K562 (cell line): ENCODE results near the gene LATS1. TPM values are rescaled to one million over a fixed set of nuclear protein-coding genes. Genes with fewer than 3 reads are reported as not detected.

ENCODE experiments used
- CBFA2T2 ChIP-seq: fragments of 450-650 bp; conservative IDR thresholded peaks from 2 replicates; pipeline ENCODE4 v1.6.1; 2017; ENCODE audit warnings: mild to moderate bottlenecking
- CBX3 ChIP-seq, 2 experiments: IDR thresholded peaks; 1 replicate in 1 of 2; 2 replicates in 1 of 2; pipeline ENCODE4 v1.6.1; 2012; ENCODE audit warnings: inconsistent platforms in 2 of 2, low read length in 2 of 2, borderline replicate concordance in 1 of 2, control low read depth in 1 of 2
- CEBPB ChIP-seq: fragments of 450-650 bp; IDR thresholded peaks from 2 replicates; pipeline ENCODE4 v1.6.1; 2016; ENCODE audit warnings: missing genetic modification characterization, missing compliant biosample characterization
- CHCHD3 ChIP-seq: fragments of 250-450 bp; sonication (Bioruptor Pico); IDR thresholded peaks from 2 replicates; pipeline ENCODE4 v2.1.2; 2022; ENCODE audit warnings: mild to moderate bottlenecking
- EWSR1 ChIP-seq: fragments of 450-650 bp; IDR thresholded peaks from 2 replicates; pipeline ENCODE4 v1.6.1; 2018; ENCODE audit warnings: borderline replicate concordance, mild to moderate bottlenecking, low read depth, moderate library complexity; ENCODE audit not compliant: partially characterized antibody
- FOXO4 ChIP-seq: fragments of 450-650 bp; formaldehyde crosslinking; IDR thresholded peaks from 2 replicates; pipeline ENCODE4 v1.4.0; 2020; ENCODE audit warnings: mild to moderate bottlenecking, moderate library complexity
- NFIC ChIP-seq: fragments of 450-650 bp; IDR thresholded peaks from 2 replicates; pipeline ENCODE4 v1.6.1; 2017; ENCODE audit warnings: mild to moderate bottlenecking, inconsistent platforms
- SMARCA4 ChIP-seq: fragments of 450-650 bp; IDR thresholded peaks from 2 replicates; pipeline ENCODE4 v1.6.1; 2016
- TOE1 ChIP-seq, 2 experiments: fragments of 450-650 bp in 1 of 2; sonication (generic) in 1 of 2; formaldehyde crosslinking in 1 of 2; IDR thresholded peaks; 2 replicates each; pipeline versions ENCODE4 v1.7.1 to v1.8.0; 2016 to 2022; ENCODE audit warnings: borderline replicate concordance in 2 of 2, mild to moderate bottlenecking in 2 of 2, antibody characterized with exemption in 1 of 2, inconsistent platforms in 1 of 2, low read depth in 1 of 2, missing genetic modification reagents in 1 of 2, moderate library complexity in 1 of 2
- TRIM24 ChIP-seq, 2 experiments: fragments of 450-650 bp; IDR thresholded peaks; 2 replicates each; pipeline ENCODE4 v1.6.1; 2016
- TRIM28 ChIP-seq: fragments of 450-650 bp; IDR thresholded peaks from 2 replicates; pipeline ENCODE4 v1.6.1; 2017
- polyA plus RNA-seq, 8 experiments: library from polyadenylated mRNA; depleted of rRNA in 4 of 8; stranded (reverse) in 5 of 8; unstranded in 3 of 8; fragments of >200 nt; fragmentation: Nextera tagmentation in 2 of 8; fragmentation: Illumina TruSeq in 1 of 8; extraction: Ambion mirVana in 2 of 8; extraction: Trizol in 1 of 8; gene quantifications; 2 replicates each; pipeline versions ENCODE4 v1.2.1 to v1.2.3, GENCODE V29; 2011 to 2014; ENCODE audit warnings: inconsistent platforms in 1 of 8, missing spikeins in 1 of 8
- total RNA-seq, 7 experiments: library from RNA; depleted of rRNA in 6 of 7; stranded (reverse); fragments of >200 nt in 6 of 7; fragmentation: Illumina TruSeq in 2 of 7; extraction: Trizol in 2 of 7; gene quantifications; 2 replicates each; pipeline versions ENCODE4 v1.2.1 to v1.2.3, GENCODE V29; 2011 to 2021; ENCODE audit warnings: low replicate concordance in 1 of 7

LATS1 gene
- total and polyA plus RNA-seq, 9 of the 15 experiments (the other 6 are each of a cell fraction or from before 2014, with no cell fraction given): 5.0 to 36.3 (median 18.4) TPM

GRCh38 chr6:149766156-149766769 lies 48.4 kb upstream of the LATS1 start (continued):
- TF ChIP-seq TOE1 (IDR thresholded peaks at IDR 0.05; ENCODE audit: borderline replicate concordance) (no peak), TOE1 (CRISPR knock-in tag; IDR thresholded peaks at IDR 0.05; ENCODE audit: borderline replicate concordance, low read depth) (no peak), CBFA2T2 (no peak), CHCHD3 (no peak), CBX3 (IDR thresholded peaks at IDR 0.05; ENCODE audit: borderline replicate concordance in 1 of 2, low read length in 2 of 2) (peak in 1 of 2 experiments; percentile 97; a peak in 2 of 3 replicates), EWSR1 (no peak), TRIM24 (IDR thresholded peaks at IDR 0.05) (0 out of 4 replicates have a peak, but pooled peaks of 1 of the 2 experiments have one; percentile 12), FOXO4 (CRISPR knock-in tag) (no peak), NFIC (peak; percentile 59), SMARCA4 (no peak), CEBPB (tag) (0 out of 2 replicates have a peak, but pooled peaks have one; percentile 15), TRIM28 (peak; percentile 75; the same call in 1 of the 2 replicates)
